Measurements from ENCODE around the gene MGLL.

MGLL gene

DNA sequence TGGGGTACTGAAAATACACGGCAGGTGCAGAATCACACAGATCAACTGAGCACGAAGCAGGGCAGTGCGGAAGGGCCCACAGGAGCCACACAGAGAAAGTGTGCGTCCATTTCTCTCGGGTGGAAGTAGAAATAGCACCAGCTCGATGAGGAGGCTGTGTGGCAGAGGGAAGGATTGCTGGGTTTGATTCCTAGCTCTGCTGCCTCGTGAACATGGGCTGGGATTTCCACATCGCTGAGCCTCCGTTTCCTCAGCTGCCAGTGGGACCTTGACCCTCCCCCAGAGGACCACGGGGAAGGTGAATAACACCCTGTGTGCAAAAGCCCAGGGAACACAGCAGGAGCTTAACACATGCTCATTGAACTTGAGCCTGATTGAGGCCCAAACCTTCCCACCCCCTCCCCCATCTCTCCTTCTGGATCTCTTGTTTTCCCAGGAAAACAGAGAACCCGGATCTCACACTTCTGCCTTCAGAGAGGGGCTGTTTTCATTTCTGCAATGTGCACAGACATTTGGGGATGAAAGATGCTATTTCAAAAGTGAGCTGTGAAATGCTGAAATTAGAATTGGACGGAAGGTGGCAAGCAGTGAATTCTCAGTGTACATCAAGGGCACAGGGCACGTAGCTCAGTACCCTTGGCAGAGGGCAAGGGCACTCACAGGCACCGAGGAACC lies 111.2 kb downstream of the MGLL start:
- no peak overlapping the region for H3K4me3 Mint-ChIP-seq
- H3K27ac Mint-ChIP-seq, result no peak overlapping the region
- H3K4me1 Mint-ChIP-seq, result peaks cover 44% of the 10 kb centered on the region
- TF ChIP-seq, protein P1, sequence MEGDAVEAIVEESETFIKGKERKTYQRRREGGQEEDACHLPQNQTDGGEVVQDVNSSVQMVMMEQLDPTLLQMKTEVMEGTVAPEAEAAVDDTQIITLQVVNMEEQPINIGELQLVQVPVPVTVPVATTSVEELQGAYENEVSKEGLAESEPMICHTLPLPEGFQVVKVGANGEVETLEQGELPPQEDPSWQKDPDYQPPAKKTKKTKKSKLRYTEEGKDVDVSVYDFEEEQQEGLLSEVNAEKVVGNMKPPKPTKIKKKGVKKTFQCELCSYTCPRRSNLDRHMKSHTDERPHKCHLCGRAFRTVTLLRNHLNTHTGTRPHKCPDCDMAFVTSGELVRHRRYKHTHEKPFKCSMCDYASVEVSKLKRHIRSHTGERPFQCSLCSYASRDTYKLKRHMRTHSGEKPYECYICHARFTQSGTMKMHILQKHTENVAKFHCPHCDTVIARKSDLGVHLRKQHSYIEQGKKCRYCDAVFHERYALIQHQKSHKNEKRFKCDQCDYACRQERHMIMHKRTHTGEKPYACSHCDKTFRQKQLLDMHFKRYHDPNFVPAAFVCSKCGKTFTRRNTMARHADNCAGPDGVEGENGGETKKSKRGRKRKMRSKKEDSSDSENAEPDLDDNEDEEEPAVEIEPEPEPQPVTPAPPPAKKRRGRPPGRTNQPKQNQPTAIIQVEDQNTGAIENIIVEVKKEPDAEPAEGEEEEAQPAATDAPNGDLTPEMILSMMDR (IDR thresholded peaks at IDR 0.05; ENCODE audit: unreplicated experiment in 3 of 3), result no peak
- H3K36me3 Mint-ChIP-seq (ENCODE audit: low read depth), result no peaks in the 10 kb centered on the region
- H3K27me3 Mint-ChIP-seq (ENCODE audit: low read depth), result peaks cover 37% of the 10 kb centered on the region
- no peaks in the 10 kb centered on the region for H3K9me3 Mint-ChIP-seq

DNA sequence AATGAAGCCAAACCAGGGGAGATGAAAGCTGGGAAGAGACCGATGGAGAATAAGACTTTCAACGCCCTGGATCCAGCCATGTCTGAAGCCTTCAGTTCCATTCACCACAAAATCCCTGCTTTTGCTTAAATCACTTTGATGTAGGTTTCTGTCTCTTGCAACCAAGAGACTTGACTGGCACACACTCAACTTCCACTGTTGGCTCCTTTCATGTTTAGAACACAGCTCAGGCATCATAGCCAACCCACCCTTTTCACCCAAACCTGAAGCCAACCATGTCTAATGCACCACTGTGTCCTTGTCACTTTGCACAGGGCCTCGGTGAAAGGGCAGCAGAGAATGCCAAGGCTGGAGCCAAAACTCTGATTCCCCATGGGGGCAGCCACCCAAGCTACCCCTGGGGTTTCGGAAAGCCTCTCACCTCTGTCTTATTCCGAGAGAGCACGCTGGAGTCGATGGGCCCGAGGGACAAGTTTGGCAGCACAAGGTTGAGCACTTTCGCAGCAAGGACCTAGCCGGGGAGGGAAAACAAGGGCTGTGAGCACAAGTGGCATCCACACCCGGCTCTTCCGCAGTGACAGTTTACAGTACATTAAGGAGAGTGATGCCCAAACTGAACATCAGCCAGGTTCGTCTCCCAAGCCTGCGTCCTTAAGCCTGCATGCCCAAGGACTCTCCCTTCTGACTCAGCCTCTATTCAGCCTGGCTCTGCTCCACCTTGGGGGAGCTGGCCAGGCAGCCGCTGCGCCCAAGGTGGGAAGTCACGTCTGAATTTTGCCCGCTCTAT lies 112.0 kb downstream of the MGLL start:
- Mint-ChIP-seq H3K36me3 (ENCODE audit: low read depth) (no peaks in the 10 kb centered on the region), H3K4me3 (no peak overlapping the region), H3K27me3 (ENCODE audit: low read depth) (peaks cover 35% of the 10 kb centered on the region), H3K27ac (no peak overlapping the region), H3K9me3 (no peaks in the 10 kb centered on the region), H3K4me1 (peaks cover 39% of the 10 kb centered on the region)
- TF ChIP-seq, protein P1 (IDR thresholded peaks at IDR 0.05; ENCODE audit: unreplicated experiment in 3 of 3), result no peak

DNA sequence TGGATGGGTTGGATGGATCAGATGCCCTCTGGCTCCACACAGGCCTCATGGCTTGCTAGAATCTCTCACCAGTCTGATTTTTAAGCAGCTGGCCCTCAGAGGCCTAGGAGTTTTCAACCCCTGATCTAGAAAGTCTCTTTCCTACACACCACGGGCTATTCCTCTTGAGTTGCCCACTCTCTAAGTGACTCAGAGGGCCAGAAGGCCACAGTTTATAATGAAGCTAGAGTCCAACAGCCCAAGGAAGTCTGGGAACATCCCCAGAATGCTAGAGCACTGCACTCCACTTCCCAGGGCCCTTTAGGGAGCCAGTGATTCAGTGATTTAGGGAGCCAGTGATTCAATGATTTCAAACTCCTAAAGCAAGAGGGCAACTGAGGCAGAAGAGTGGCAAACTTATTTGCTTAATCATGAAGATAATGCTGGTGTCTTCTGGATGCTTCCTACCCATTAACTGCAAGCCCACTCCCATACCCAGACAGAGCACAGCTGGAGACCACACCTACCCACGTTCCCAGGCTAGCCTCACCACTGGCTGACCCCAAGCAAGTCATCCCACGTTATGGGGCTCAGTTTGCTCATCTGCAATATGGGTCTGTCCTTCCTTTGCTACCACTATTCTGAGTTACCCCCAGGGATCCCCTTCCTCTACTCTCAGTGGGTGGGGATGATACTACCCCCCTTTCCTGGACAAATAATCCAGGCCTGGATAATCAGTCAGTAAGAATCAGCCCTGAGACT lies 112.8 kb downstream of the MGLL start:
- H3K27ac Mint-ChIP-seq, result no peak overlapping the region
- no peak overlapping the region for H3K4me3 Mint-ChIP-seq
- H3K36me3 Mint-ChIP-seq (ENCODE audit: low read depth), result peaks cover 7% of the 10 kb centered on the region
- H3K9me3 Mint-ChIP-seq, result peaks cover 2% of the 10 kb centered on the region
- peaks cover 29% of the 10 kb centered on the region for H3K27me3 Mint-ChIP-seq (ENCODE audit: low read depth)
- TF ChIP-seq, protein P1 (IDR thresholded peaks at IDR 0.05; ENCODE audit: unreplicated experiment in 3 of 3), result no peak
- peaks cover 32% of the 10 kb centered on the region for H3K4me1 Mint-ChIP-seq

DNA sequence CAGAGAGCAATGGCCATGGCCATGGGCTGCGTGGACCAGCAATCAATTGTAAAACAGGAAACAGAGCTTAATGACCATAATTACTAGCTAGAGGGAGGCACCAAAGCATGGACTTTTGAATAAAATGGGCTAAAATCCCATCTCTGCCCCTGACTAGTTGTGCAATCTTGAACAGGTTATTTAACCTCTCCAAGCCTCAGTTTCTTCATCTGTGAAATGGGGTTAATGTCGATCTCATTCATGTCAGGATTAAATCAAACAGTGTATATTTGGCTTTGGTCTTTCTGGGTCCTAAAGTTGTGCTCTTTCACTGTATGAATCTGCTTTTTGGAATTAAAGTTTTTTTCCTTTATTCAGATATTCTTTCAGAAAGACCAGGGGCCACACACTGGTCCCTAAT lies 113.5 kb downstream of the MGLL start:
- Mint-ChIP-seq H3K27me3 (ENCODE audit: low read depth) (peaks cover 29% of the 10 kb centered on the region), H3K4me1 (peaks cover 26% of the 10 kb centered on the region), H3K36me3 (ENCODE audit: low read depth) (peaks cover 10% of the 10 kb centered on the region), H3K4me3 (no peak overlapping the region), H3K9me3 (peaks cover 4% of the 10 kb centered on the region), H3K27ac (no peak overlapping the region)
- TF ChIP-seq, protein P1 (IDR thresholded peaks at IDR 0.05; ENCODE audit: unreplicated experiment in 3 of 3), result no peak

DNA sequence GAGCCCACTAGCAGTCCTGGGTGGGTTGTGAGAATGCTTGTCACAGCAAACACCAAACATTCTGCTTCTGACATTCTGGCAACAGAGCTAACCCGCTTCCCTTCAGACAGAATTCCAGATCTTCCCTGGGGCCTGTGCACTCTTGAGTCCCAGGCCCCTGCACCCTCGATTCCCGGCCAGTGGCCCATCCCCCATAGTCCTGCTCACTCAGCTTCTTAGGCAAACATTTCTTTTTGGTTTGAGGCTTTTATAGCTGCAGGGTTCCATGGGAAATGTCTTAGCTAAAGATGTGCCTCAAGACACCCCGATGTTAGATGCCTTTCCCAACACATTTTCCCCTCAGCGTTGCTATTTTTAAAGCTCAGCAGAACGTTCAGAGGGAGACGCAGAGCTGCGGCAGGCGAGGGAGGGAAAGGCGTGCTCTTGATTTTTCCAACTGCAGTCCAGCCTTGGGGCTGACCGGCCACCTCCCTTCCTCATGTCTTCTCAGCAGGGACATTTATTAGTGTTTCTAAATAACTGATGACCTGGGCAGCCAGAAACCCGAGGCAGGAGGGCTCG lies 114.4 kb downstream of the MGLL start:
- Mint-ChIP-seq H3K27me3 (ENCODE audit: low read depth) (peaks cover 29% of the 10 kb centered on the region), H3K27ac (peak overlapping the region in 2 of 3 experiments; percentile 11 to 60), H3K4me3 (no peak overlapping the region), H3K4me1 (peaks cover 22% of the 10 kb centered on the region), H3K9me3 (peaks cover 9% of the 10 kb centered on the region), H3K36me3 (ENCODE audit: low read depth) (peaks cover 19% of the 10 kb centered on the region)
- TF ChIP-seq, protein P1 (IDR thresholded peaks at IDR 0.05; ENCODE audit: unreplicated experiment in 3 of 3), result no peak
